K562 (cell line): ENCODE data around the gene VWA5B1. TPM values are rescaled to one million over a fixed set of nuclear protein-coding genes. Genes with fewer than 3 reads are reported as not detected.
A peak's percentile ranks its signal among the peaks of the same experiment; 100 is the strongest.

ENCODE experiments used
- CEBPB ChIP-seq: fragments of 450-650 bp; IDR thresholded peaks from 2 replicates; pipeline ENCODE4 v1.6.1; 2016; ENCODE audit warnings: missing genetic modification characterization, missing compliant biosample characterization
- CEBPZ ChIP-seq: fragments of 150-350 bp; IDR thresholded peaks from 2 replicates; pipeline ENCODE4 v1.6.1; 2014; ENCODE audit warnings: low read depth, mild to moderate bottlenecking, low read length, borderline replicate concordance
- GABPA ChIP-seq: fragments of 200-800 bp; sonication (Bioruptor generic); conservative IDR thresholded peaks from 2 replicates; pipeline ENCODE4 v1.6.1; 2016; ENCODE audit warnings: low read depth, missing genetic modification characterization, missing compliant biosample characterization
- NEUROD1 ChIP-seq: fragments of 150-350 bp; IDR thresholded peaks from 2 replicates; pipeline ENCODE4 v1.6.1; 2014; ENCODE audit warnings: borderline replicate concordance, low read length, low read depth; ENCODE audit not compliant: partially characterized antibody
- POLR2G ChIP-seq: fragments of 200-400 bp; formaldehyde crosslinking; IDR thresholded peaks from 2 replicates; pipeline ENCODE4 v1.6.1; 2017; ENCODE audit warnings: low read depth, mild to moderate bottlenecking, antibody characterized with exemption, low read length, moderate library complexity
- SAP30 ChIP-seq: fragments of 200-600 bp; sonication (generic); IDR thresholded peaks from 2 replicates; pipeline ENCODE4 v1.6.1; 2012; ENCODE audit warnings: borderline replicate concordance, low read depth, mild to moderate bottlenecking, moderate library complexity, low read length, control low read depth, inconsistent platforms; ENCODE audit not compliant: insufficient read depth, poor library complexity, severe bottlenecking
- SREBF1 ChIP-seq: fragments of 150-350 bp; IDR thresholded peaks from 2 replicates; pipeline ENCODE4 v1.6.1; 2014; ENCODE audit warnings: antibody characterized with exemption, low read depth, low read length, borderline replicate concordance
- ZBTB33 ChIP-seq: sonication (generic); formaldehyde crosslinking; IDR thresholded peaks from 2 replicates; pipeline ENCODE4 v1.8.1; 2023; ENCODE audit warnings: mild to moderate bottlenecking, missing genetic modification reagents
- ZBTB7A ChIP-seq: IDR thresholded peaks from 2 replicates; pipeline ENCODE4 v1.6.1; 2011; ENCODE audit warnings: low read depth, mild to moderate bottlenecking, low read length, moderate library complexity, borderline replicate concordance; ENCODE audit not compliant: control insufficient read depth
- ZNF253 ChIP-seq: fragments of 250-450 bp; sonication (Bioruptor Pico); conservative IDR thresholded peaks from 2 replicates; pipeline ENCODE4 v1.6.1; 2021; ENCODE audit warnings: mild to moderate bottlenecking
- ZNF583 ChIP-seq: fragments of 250-450 bp; sonication (Bioruptor Pico); IDR thresholded peaks from 2 replicates; pipeline ENCODE4 v1.4.0; 2020
- polyA plus RNA-seq, 8 experiments: library from polyadenylated mRNA; depleted of rRNA in 4 of 8; stranded (reverse) in 5 of 8; unstranded in 3 of 8; fragments of >200 nt; fragmentation: Nextera tagmentation in 2 of 8; fragmentation: Illumina TruSeq in 1 of 8; extraction: Ambion mirVana in 2 of 8; extraction: Trizol in 1 of 8; gene quantifications; 2 replicates each; pipeline versions ENCODE4 v1.2.1 to v1.2.3, GENCODE V29; 2011 to 2014; ENCODE audit warnings: inconsistent platforms in 1 of 8, missing spikeins in 1 of 8
- total RNA-seq, 7 experiments: library from RNA; depleted of rRNA in 6 of 7; stranded (reverse); fragments of >200 nt in 6 of 7; fragmentation: Illumina TruSeq in 2 of 7; extraction: Trizol in 2 of 7; gene quantifications; 2 replicates each; pipeline versions ENCODE4 v1.2.1 to v1.2.3, GENCODE V29; 2011 to 2021; ENCODE audit warnings: low replicate concordance in 1 of 7
- TF ChIP-seq, protein P1 (sequence below): fragments of 200-800 bp; sonication (Bioruptor generic); IDR thresholded peaks from 2 replicates; pipeline ENCODE4 v1.6.1; 2017; ENCODE audit warnings: missing genetic modification characterization, missing compliant biosample characterization
- TF ChIP-seq, protein P2 (sequence below): fragments of 200-800 bp; sonication (Bioruptor generic); IDR thresholded peaks from 2 replicates; pipeline ENCODE4 v1.6.1; 2016; ENCODE audit warnings: missing genetic modification characterization, missing compliant biosample characterization

The VWA5B1 gene
- total and polyA plus RNA-seq, 9 of the 15 experiments (the other 6 are each of a cell fraction or from before 2014, with no cell fraction given), result not detected

GRCh38 chr1:20343149-20343937 is 52.7 kb downstream of the VWA5B1 start (continued):
- TF ChIP-seq CEBPZ, result no peak
- TF ChIP-seq NEUROD1, result no peak
- TF ChIP-seq ZNF583, result no peak
- TF ChIP-seq SAP30, result no peak
- TF ChIP-seq ZNF253 (CRISPR knock-in tag), result no peak
- no peak for TF ChIP-seq CEBPB (tag)
- no peak for TF ChIP-seq POLR2G
- TF ChIP-seq, protein P1, sequence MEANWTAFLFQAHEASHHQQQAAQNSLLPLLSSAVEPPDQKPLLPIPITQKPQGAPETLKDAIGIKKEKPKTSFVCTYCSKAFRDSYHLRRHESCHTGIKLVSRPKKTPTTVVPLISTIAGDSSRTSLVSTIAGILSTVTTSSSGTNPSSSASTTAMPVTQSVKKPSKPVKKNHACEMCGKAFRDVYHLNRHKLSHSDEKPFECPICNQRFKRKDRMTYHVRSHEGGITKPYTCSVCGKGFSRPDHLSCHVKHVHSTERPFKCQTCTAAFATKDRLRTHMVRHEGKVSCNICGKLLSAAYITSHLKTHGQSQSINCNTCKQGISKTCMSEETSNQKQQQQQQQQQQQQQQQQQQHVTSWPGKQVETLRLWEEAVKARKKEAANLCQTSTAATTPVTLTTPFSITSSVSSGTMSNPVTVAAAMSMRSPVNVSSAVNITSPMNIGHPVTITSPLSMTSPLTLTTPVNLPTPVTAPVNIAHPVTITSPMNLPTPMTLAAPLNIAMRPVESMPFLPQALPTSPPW (CRISPR knock-in tag), result peak; percentile 70
- TF ChIP-seq ZBTB7A, result peak; percentile 40; the same call in 1 of the 2 replicates
- peak; percentile 88 for TF ChIP-seq ZBTB33 (CRISPR knock-in tag)
- TF ChIP-seq, protein P2, sequence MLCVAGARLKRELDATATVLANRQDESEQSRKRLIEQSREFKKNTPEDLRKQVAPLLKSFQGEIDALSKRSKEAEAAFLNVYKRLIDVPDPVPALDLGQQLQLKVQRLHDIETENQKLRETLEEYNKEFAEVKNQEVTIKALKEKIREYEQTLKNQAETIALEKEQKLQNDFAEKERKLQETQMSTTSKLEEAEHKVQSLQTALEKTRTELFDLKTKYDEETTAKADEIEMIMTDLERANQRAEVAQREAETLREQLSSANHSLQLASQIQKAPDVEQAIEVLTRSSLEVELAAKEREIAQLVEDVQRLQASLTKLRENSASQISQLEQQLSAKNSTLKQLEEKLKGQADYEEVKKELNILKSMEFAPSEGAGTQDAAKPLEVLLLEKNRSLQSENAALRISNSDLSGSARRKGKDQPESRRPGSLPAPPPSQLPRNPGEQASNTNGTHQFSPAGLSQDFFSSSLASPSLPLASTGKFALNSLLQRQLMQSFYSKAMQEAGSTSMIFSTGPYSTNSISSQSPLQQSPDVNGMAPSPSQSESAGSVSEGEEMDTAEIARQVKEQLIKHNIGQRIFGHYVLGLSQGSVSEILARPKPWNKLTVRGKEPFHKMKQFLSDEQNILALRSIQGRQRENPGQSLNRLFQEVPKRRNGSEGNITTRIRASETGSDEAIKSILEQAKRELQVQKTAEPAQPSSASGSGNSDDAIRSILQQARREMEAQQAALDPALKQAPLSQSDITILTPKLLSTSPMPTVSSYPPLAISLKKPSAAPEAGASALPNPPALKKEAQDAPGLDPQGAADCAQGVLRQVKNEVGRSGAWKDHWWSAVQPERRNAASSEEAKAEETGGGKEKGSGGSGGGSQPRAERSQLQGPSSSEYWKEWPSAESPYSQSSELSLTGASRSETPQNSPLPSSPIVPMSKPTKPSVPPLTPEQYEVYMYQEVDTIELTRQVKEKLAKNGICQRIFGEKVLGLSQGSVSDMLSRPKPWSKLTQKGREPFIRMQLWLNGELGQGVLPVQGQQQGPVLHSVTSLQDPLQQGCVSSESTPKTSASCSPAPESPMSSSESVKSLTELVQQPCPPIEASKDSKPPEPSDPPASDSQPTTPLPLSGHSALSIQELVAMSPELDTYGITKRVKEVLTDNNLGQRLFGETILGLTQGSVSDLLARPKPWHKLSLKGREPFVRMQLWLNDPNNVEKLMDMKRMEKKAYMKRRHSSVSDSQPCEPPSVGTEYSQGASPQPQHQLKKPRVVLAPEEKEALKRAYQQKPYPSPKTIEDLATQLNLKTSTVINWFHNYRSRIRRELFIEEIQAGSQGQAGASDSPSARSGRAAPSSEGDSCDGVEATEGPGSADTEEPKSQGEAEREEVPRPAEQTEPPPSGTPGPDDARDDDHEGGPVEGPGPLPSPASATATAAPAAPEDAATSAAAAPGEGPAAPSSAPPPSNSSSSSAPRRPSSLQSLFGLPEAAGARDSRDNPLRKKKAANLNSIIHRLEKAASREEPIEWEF (CRISPR knock-in tag), result no peak
- TF ChIP-seq GABPA (tag), result no peak
- no peak for TF ChIP-seq SREBF1
